ENCODE measurements around the gene EXOC4. TPM values are rescaled to one million over a fixed set of nuclear protein-coding genes. Genes with fewer than 3 reads are reported as not detected.

Gene EXOC4
- total and polyA plus RNA-seq, 2 of the 13 experiments (the other 11 are each of a cell fraction or from before 2014, with no cell fraction given): 22.5 to 39.0 TPM

GRCh38 chr7:133824132-133824531 is 571.3 kb downstream of the EXOC4 start:
- Histone ChIP-seq H3K36me3 (replicated peaks in 1 of 2; ENCODE audit: control insufficient read depth in 1 of 2, insufficient read depth in 2 of 2, low read length in 2 of 2) (0 out of 5 replicates have a peak, but pooled peaks cover 0 to 5% of the 10 kb centered on the region in 2 experiments), H3K27me3 (ENCODE audit: control insufficient read depth in 1 of 2, insufficient read depth in 2 of 2, low read length in 2 of 2) (no peaks in the 10 kb centered on the region), H3K4me2 (ENCODE audit: low read depth, low read length) (no peak overlapping the region), H3K27ac (ENCODE audit: extremely low read length, insufficient read depth, low read length) (no peak overlapping the region), H3K9me3 (ENCODE audit: low read length) (no peaks in the 10 kb centered on the region), H3K79me2 (ENCODE audit: insufficient read depth, low read length) (no peaks in the 10 kb centered on the region), H3K9ac (ENCODE audit: insufficient read depth, low read depth, low read length) (no peak overlapping the region), H2AFZ (ENCODE audit: low read length) (no peak overlapping the region), H3K4me3 (replicated peaks in 1 of 3; ENCODE audit: insufficient read depth in 1 of 3, low read depth in 2 of 3, low read length in 3 of 3) (no peak overlapping the region), H4K20me1 (ENCODE audit: insufficient read depth, low read length) (no peaks in the 10 kb centered on the region), H3K4me1 (ENCODE audit: insufficient read depth, low read length) (no peaks in the 10 kb centered on the region)
- FAIRE-seq (no peak), ATAC-seq (no peak), DNase-seq (ENCODE audit: low spot score) (no peak)
- intact Hi-C loops (cut with micrococcal nuclease; ENCODE audit: unreplicated experiment): no loop called here
- ChIA-PET POLR2A (no interaction called here), CTCF (ENCODE audit: low intra/inter-chr PET ratio, low total read pairs) (no interaction called here)
- in situ Hi-C loops (cut with HindIII; ENCODE audit: extremely low pct_ligation_motif_present, low pct_unique_long_range_greater_than_20kb): no loop called here
- WGBS (ENCODE audit: low lambda C conversion rate): 97% methylated on average over 6 of the region's 6 CpGs
- no TSS peak for BruUV-seq (replicated peaks)
- TF ChIP-seq IRF2 (CRISPR knock-in tag; IDR thresholded peaks at IDR 0.05) (no peak), ZUFSP (CRISPR knock-in tag; IDR thresholded peaks at IDR 0.05; ENCODE audit: borderline replicate concordance) (no peak), ZNF451 (CRISPR knock-in tag; IDR thresholded peaks at IDR 0.05) (no peak), ZNF18 (CRISPR knock-in tag; IDR thresholded peaks at IDR 0.05; ENCODE audit: insufficient replicate concordance) (no peak), ZNF562 (CRISPR knock-in tag; IDR thresholded peaks at IDR 0.05; ENCODE audit: borderline replicate concordance) (no peak), ZBTB21 (CRISPR knock-in tag; IDR thresholded peaks at IDR 0.05) (no peak), ZNF550 (CRISPR knock-in tag; IDR thresholded peaks at IDR 0.05; ENCODE audit: borderline replicate concordance) (no peak), U2AF2 (IDR thresholded peaks at IDR 0.05; ENCODE audit: low read depth, low read length) (no peak), SP4 (CRISPR knock-in tag; IDR thresholded peaks at IDR 0.05) (no peak), IKZF5 (CRISPR knock-in tag; IDR thresholded peaks at IDR 0.05) (no peak), ZNF407 (CRISPR knock-in tag; IDR thresholded peaks at IDR 0.05; ENCODE audit: not compliant biosample characterization) (no peak), FOXA3 (CRISPR knock-in tag; IDR thresholded peaks at IDR 0.05) (no peak)

Measured in HepG2 (cell line).